Esophagus (tissue), 2 donors: ENCODE results near the gene PRICKLE3. TPM values are rescaled to one million over a fixed set of nuclear protein-coding genes. Genes with fewer than 3 reads are reported as not detected.
"Not testable (repeated sequence)": the region's sequence is repeated elsewhere in the genome, so short reads cannot be mapped to it uniquely, and the experiment has no call there.

Experiments
- H3K27ac ChIP-seq, 2 donors: one replicate each; pipeline ENCODE4 v1.5.1; 2013; ENCODE audit warnings: low read depth in 2 of 2, mild to moderate bottlenecking in 2 of 2, inconsistent platforms in 1 of 2, low read length in 1 of 2, moderate library complexity in 1 of 2
- H3K27me3 ChIP-seq, 2 donors: one replicate each; pipeline ENCODE4 v1.6.1; 2013; ENCODE audit warnings: low read length in 2 of 2, control low read depth in 1 of 2, mild to moderate bottlenecking in 1 of 2; ENCODE audit not compliant: insufficient read depth in 2 of 2, control insufficient read depth in 1 of 2
- H3K36me3 ChIP-seq, 2 donors: one replicate each; pipeline ENCODE4 v1.6.1; 2013; ENCODE audit warnings: low read length in 1 of 2; ENCODE audit not compliant: control insufficient read depth in 2 of 2, insufficient read depth in 2 of 2
- H3K4me1 ChIP-seq, 2 donors: one replicate each; pipeline ENCODE4 v1.6.1; 2013; ENCODE audit warnings: low read length in 1 of 2; ENCODE audit not compliant: control insufficient read depth in 2 of 2, insufficient read depth in 2 of 2
- H3K4me3 ChIP-seq, 2 donors: one replicate each; pipeline ENCODE4 v1.5.1; 2013; ENCODE audit warnings: low read length in 2 of 2, mild to moderate bottlenecking in 2 of 2, low read depth in 1 of 2, moderate library complexity in 1 of 2
- H3K9me3 ChIP-seq, 2 donors: one replicate each; pipeline ENCODE4 v1.6.1; 2013; ENCODE audit warnings: mild to moderate bottlenecking in 2 of 2, low read depth in 1 of 2, low read length in 1 of 2, moderate library complexity in 1 of 2; ENCODE audit not compliant: control insufficient read depth in 2 of 2, insufficient read depth in 1 of 2
- WGBS, 2 donors: extraction: QIAGEN DNeasy Blood & Tissue Kit; methylation state at CpG; one replicate each; pipeline ENCODE4 v1.1.7; 2013; 5-methylcytosine and 5-hydroxymethylcytosine counted together
- polyA plus RNA-seq, 2 donors: library from polyadenylated mRNA; stranded (reverse); fragments of 200-250 nt; gene quantifications; one replicate each; pipeline ENCODE4 v1.2.3, GENCODE V29; 2013
- donor health status: healthy with polysubstance abuse.
- donor health status: Bipolar disorder and iron deficiency.

Gene PRICKLE3
- polyA plus RNA-seq, 2 donors, result 12.2 to 14.2 TPM

DNA sequence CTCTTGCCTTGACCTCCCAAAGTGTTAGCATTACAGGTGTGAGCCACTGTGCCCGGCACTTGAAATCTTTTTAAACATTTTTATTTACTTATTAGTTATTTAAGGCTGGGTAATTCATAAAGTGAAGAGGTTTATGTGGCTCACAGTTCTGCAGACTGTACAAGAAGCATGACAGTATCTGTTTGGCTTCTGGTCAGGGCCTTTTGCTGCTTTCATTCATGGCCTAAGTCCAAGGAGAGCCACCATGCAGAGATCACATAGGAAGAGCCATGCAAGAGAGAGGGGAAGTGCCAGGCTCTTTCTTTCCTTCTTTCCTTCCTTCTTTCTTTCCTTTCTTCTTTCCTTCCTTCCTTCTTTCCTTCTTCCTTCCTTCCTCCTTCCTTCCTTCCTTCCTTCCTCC, 52.4 kb downstream of the PRICKLE3 start:
- H3K27ac ChIP-seq, result no peak overlapping the region
- H3K4me1 ChIP-seq, result no peaks in the 10 kb centered on the region
- WGBS, 2 donors, result 86 to 100% methylated on average over 1 of the region's 1 CpG
- no peaks in the 10 kb centered on the region for H3K27me3 ChIP-seq
- no peaks in the 10 kb centered on the region for H3K9me3 ChIP-seq
- H3K4me3 ChIP-seq, result no peak overlapping the region
- no peaks in the 10 kb centered on the region for H3K36me3 ChIP-seq

GRCh38 chrX:49132275-49132674, 53.9 kb downstream of the PRICKLE3 start:
- not testable (repeated sequence) for H3K27ac ChIP-seq, H3K9me3 ChIP-seq, H3K4me3 ChIP-seq, H3K27me3 ChIP-seq, H3K4me1 ChIP-seq, H3K36me3 ChIP-seq
- WGBS, 2 donors, result 93 to 97% methylated on average over 7 of the region's 7 CpGs

GRCh38 chrX:49129427-49129826, 56.7 kb downstream of the PRICKLE3 start:
- H3K27ac ChIP-seq, result no peak overlapping the region
- no peaks in the 10 kb centered on the region for H3K9me3 ChIP-seq
- WGBS, 2 donors, result 68 to 77% methylated on average over 4 of the region's 4 CpGs
- no peaks in the 10 kb centered on the region for H3K27me3 ChIP-seq
- no peaks in the 10 kb centered on the region for H3K4me1 ChIP-seq
- no peaks in the 10 kb centered on the region for H3K36me3 ChIP-seq
- H3K4me3 ChIP-seq, result no peak overlapping the region

DNA sequence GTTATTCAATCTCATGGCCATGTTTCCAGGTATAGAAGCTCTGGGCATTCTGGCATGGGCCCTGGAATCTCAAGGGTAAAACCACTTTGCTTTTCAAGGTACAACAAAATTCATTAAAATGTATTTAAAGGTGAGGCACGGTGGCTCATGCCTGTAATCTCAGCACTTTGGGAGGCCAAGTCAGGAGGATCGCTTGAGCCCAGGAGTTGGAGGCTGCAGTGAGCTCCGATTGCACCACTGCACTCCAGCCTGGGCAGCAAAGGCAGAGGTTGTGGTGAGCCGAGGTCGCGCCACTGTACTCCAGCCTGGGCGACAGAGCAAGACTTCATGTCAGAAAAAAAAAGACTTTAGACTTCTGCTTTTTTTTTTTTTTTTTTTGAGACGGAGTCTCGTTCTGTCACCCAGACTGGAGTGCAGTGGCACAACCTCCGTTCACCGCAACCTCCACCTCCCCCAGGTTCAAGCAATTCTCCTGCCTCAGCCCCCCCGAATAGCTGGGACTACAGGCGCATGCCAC, 58.4 kb downstream of the PRICKLE3 start:
- not testable (repeated sequence) for H3K27me3 ChIP-seq, H3K9me3 ChIP-seq, H3K4me3 ChIP-seq, H3K4me1 ChIP-seq, H3K27ac ChIP-seq, H3K36me3 ChIP-seq
- WGBS, 2 donors, result 80 to 86% methylated on average over 12 to 13 of the region's 13 CpGs

Other genes with a start within 250 kb of the PRICKLE3 start
- gene OTUD5, start 228.8 kb downstream of the PRICKLE3 start, polyA plus RNA-seq, result 10 to 100 TPM; 22.3 to 27.6 TPM
- under 1 TPM; 0.25 to 0.41 TPM for gene KCND1, start 214.5 kb downstream of the PRICKLE3 start, polyA plus RNA-seq
- gene GRIPAP1, start 184.1 kb downstream of the PRICKLE3 start, polyA plus RNA-seq, result 10 to 100 TPM; 18.5 to 22.8 TPM
- 10 to 100 TPM; 20.5 to 20.9 TPM for gene TFE3, start 143.0 kb downstream of the PRICKLE3 start, polyA plus RNA-seq
- 10 to 100 TPM; 23.1 to 27.9 TPM for gene CCDC120, start 127.4 kb downstream of the PRICKLE3 start, polyA plus RNA-seq
- gene PRAF2, start 112.4 kb downstream of the PRICKLE3 start, polyA plus RNA-seq, result 1 to 10 TPM; 7.2 to 7.8 TPM
- gene WDR45, start 106.5 kb downstream of the PRICKLE3 start, polyA plus RNA-seq, result 10 to 100 TPM; 45.1 to 55.6 TPM
- gene GPKOW, start 62.6 kb downstream of the PRICKLE3 start, polyA plus RNA-seq, result 10 to 100 TPM in 1 of 2 donors, 1 to 10 TPM in 1; 7.3 to 18.1 TPM
- gene MAGIX, start 23.6 kb downstream of the PRICKLE3 start, polyA plus RNA-seq, result 1 to 10 TPM; 6.0 to 6.3 TPM
- gene PLP2, start 14.5 kb downstream of the PRICKLE3 start, polyA plus RNA-seq, result 100 to 1,000 TPM; 267 to 453 TPM
- gene SYP, start 13.8 kb upstream of the PRICKLE3 start, polyA plus RNA-seq, result under 1 TPM; 0.75 to 0.79 TPM
- gene CACNA1F, start 47.0 kb upstream of the PRICKLE3 start, polyA plus RNA-seq, result under 1 TPM; 0.11 to 0.24 TPM
- 10 to 100 TPM in 1 of 2 donors, 1 to 10 TPM in 1; 6.3 to 11.0 TPM for gene CCDC22, start 49.1 kb upstream of the PRICKLE3 start, polyA plus RNA-seq
- under 1 TPM; 0.59 to 0.65 TPM for gene FOXP3, start 78.3 kb upstream of the PRICKLE3 start, polyA plus RNA-seq
- 1 to 10 TPM; 3.8 to 4.9 TPM for gene PPP1R3F, start 83.4 kb upstream of the PRICKLE3 start, polyA plus RNA-seq
- not detected for gene GAGE10, start 117.3 kb upstream of the PRICKLE3 start, polyA plus RNA-seq
- gene GAGE12J, start 135.7 kb upstream of the PRICKLE3 start, polyA plus RNA-seq, result not detected
- gene GAGE13, start 145.2 kb upstream of the PRICKLE3 start, polyA plus RNA-seq, result not detected